K562 (cell line): ENCODE data around the gene SLMAP. TPM values are rescaled to one million over a fixed set of nuclear protein-coding genes. Genes with fewer than 3 reads are reported as not detected.
A peak's percentile ranks its signal among the peaks of the same experiment; 100 is the strongest.

ENCODE experiments used
- ATAC-seq: fragments of 200-7000 bp; cut with Tn5 transposase; 3 replicates; pipeline ENCODE4 v1.9.1; 2020; ENCODE audit warnings: moderate library complexity
- BruUV-seq: library from RNA; stranded (reverse); fragments of 400-500 nt; replicated peaks from 2 replicates; lab custom pipeline; 2021; lab: Mats Ljungman, UMichigan
- CTCF ChIA-PET: fragments of 300-600 bp; formaldehyde crosslinking; extraction: SDS; loops from one replicate; lab custom pipeline; 2021; ENCODE audit warnings: low intra/inter-chr PET ratio; lab: Yijun Ruan, JAX
- POLR2A ChIA-PET: fragments of 300-600, 350-650 bp; sonication (Branson Sonifier 250); formaldehyde crosslinking; extraction: SDS; loops from one replicate; lab custom pipeline; 2021; ENCODE audit warnings: antibody characterized with exemption, inconsistent platforms; lab: Yijun Ruan, JAX
- DNase-seq, 4 experiments: peaks; one replicate each; pipeline versions ENCODE4 v3.0.0 to v3.0.0-alpha.2; 2011 to 2018; ENCODE audit warnings: low spot score in 3 of 4, mixed read lengths in 3 of 4; ENCODE audit errors: extremely low read depth in 1 of 4
- FAIRE-seq: peaks from 2 replicates; lab custom pipeline; 2011; peaks lifted over from hg19 to GRCh38; lab: Jason Lieb, UNC
- H2AFZ ChIP-seq: 2 replicates; pipeline ENCODE4 v1.6.0; 2011; ENCODE audit warnings: low read depth, low read length, control low read depth, inconsistent platforms
- H3K27ac ChIP-seq: fragments of 200-600 bp; 3 replicates; pipeline ENCODE4 v1.8.0; 2011; ENCODE audit warnings: low read depth, mild to moderate bottlenecking, control low read depth, inconsistent platforms, low read length, moderate library complexity, mixed read lengths; ENCODE audit errors: extremely low read depth
- H3K27me3 ChIP-seq, 2 experiments: fragments of 300-600 bp in 1 of 2; 2 replicates in 1 of 2; 3 replicates in 1 of 2; pipeline versions ENCODE4 v1.6.0 to v1.8.0; 2011; ENCODE audit warnings: inconsistent platforms in 2 of 2, low read length in 2 of 2, mild to moderate bottlenecking in 1 of 2, mixed read lengths in 1 of 2, moderate library complexity in 1 of 2; ENCODE audit not compliant: control insufficient read depth in 2 of 2, insufficient read depth in 2 of 2
- H3K36me3 ChIP-seq: fragments of 300-600 bp; 3 replicates; pipeline ENCODE4 v1.8.0; 2011; ENCODE audit warnings: mild to moderate bottlenecking, low read length, inconsistent platforms; ENCODE audit not compliant: control insufficient read depth, insufficient read depth
- H3K4me1 ChIP-seq, 2 experiments: fragments of 200-600 bp in 1 of 2; replicated peaks in 1 of 2; 2 replicates in 1 of 2; 3 replicates in 1 of 2; pipeline versions ENCODE4 v1.5.1 to v1.8.0; 2011; ENCODE audit warnings: inconsistent platforms in 2 of 2, low read length in 2 of 2, mild to moderate bottlenecking in 1 of 2, mixed read lengths in 1 of 2, moderate library complexity in 1 of 2; ENCODE audit not compliant: control insufficient read depth in 2 of 2, insufficient read depth in 2 of 2
- H3K4me2 ChIP-seq: 2 replicates; pipeline ENCODE4 v1.6.1; 2011; ENCODE audit warnings: low read length, control low read depth, inconsistent platforms, mixed read lengths; ENCODE audit not compliant: insufficient read depth
- H3K4me3 ChIP-seq: fragments of 200-600 bp; sonication (generic), shearing (Covaris generic); 2 replicates; pipeline ENCODE4 v1.5.1; 2016; ENCODE audit warnings: control low read depth, inconsistent platforms
- H3K79me2 ChIP-seq: fragments of 200-600 bp; 3 replicates; pipeline ENCODE4 v1.8.0; 2011; ENCODE audit warnings: low read length, inconsistent platforms; ENCODE audit not compliant: control insufficient read depth, insufficient read depth
- H3K9ac ChIP-seq, 2 experiments: 2 replicates each; pipeline versions ENCODE4 v1.6.0 to v1.6.1; 2011; ENCODE audit warnings: low read depth in 2 of 2, low read length in 2 of 2, control low read depth in 1 of 2, inconsistent platforms in 1 of 2, mild to moderate bottlenecking in 1 of 2, mixed read lengths in 1 of 2; ENCODE audit not compliant: insufficient read depth in 1 of 2
- H3K9me1 ChIP-seq: one replicate; pipeline ENCODE4 v1.6.0; 2011; ENCODE audit warnings: inconsistent platforms, mild to moderate bottlenecking, low read length, moderate library complexity; ENCODE audit not compliant: control insufficient read depth, insufficient read depth
- H3K9me3 ChIP-seq: replicated peaks from 2 replicates; pipeline ENCODE4 v1.5.1; 2011; ENCODE audit warnings: low read depth, low read length, inconsistent platforms; ENCODE audit not compliant: control insufficient read depth, insufficient read depth
- H4K20me1 ChIP-seq: replicated peaks from 2 replicates; pipeline ENCODE4 v1.6.1; 2011; ENCODE audit warnings: low read length, inconsistent platforms, mixed read lengths; ENCODE audit not compliant: control insufficient read depth, insufficient read depth
- CREB1 ChIP-seq, 2 experiments: sonication (generic) in 1 of 2; formaldehyde crosslinking in 1 of 2; IDR thresholded peaks; 2 replicates each; pipeline versions ENCODE4 v1.6.1 to v1.8.0; 2012 to 2022; ENCODE audit warnings: inconsistent platforms in 1 of 2, mild to moderate bottlenecking in 1 of 2, missing genetic modification reagents in 1 of 2, moderate library complexity in 1 of 2
- DLX4 ChIP-seq: fragments of 250-450 bp; sonication (Bioruptor Pico); IDR thresholded peaks from 2 replicates; pipeline ENCODE4 v1.6.1; 2021; ENCODE audit warnings: mild to moderate bottlenecking
- ESRRA ChIP-seq: fragments of 450-650 bp; IDR thresholded peaks from 2 replicates; pipeline ENCODE4 v1.6.1; 2014; ENCODE audit warnings: low read depth, mild to moderate bottlenecking, moderate library complexity, borderline replicate concordance
- GABPA ChIP-seq: fragments of 200-800 bp; sonication (Bioruptor generic); conservative IDR thresholded peaks from 2 replicates; pipeline ENCODE4 v1.6.1; 2016; ENCODE audit warnings: low read depth, missing genetic modification characterization, missing compliant biosample characterization
- GTF2E2 ChIP-seq: fragments of 200-800 bp; sonication (Bioruptor generic); IDR thresholded peaks from 2 replicates; pipeline ENCODE4 v1.6.1; 2016; ENCODE audit warnings: missing genetic modification characterization, missing compliant biosample characterization
- HDAC1 ChIP-seq, 2 experiments: fragments of 450-650 bp; IDR thresholded peaks; 2 replicates each; pipeline ENCODE4 v1.6.1; 2016 to 2017; ENCODE audit warnings: inconsistent platforms in 1 of 2, mild to moderate bottlenecking in 1 of 2, moderate library complexity in 1 of 2
- L3MBTL2 ChIP-seq: fragments of 450-650 bp; IDR thresholded peaks from 2 replicates; pipeline ENCODE4 v1.6.1; 2016; ENCODE audit warnings: mild to moderate bottlenecking, moderate library complexity
- POLR2G ChIP-seq: fragments of 200-400 bp; formaldehyde crosslinking; IDR thresholded peaks from 2 replicates; pipeline ENCODE4 v1.6.1; 2017; ENCODE audit warnings: low read depth, mild to moderate bottlenecking, antibody characterized with exemption, low read length, moderate library complexity
- SMAD4 ChIP-seq: fragments of 250-450 bp; sonication (Bioruptor Pico); conservative IDR thresholded peaks from 2 replicates; pipeline ENCODE4 v1.8.0; 2021; ENCODE audit warnings: inconsistent platforms, mild to moderate bottlenecking, moderate library complexity
- ZNF134 ChIP-seq: fragments of 250-450 bp; sonication (Bioruptor Pico); conservative IDR thresholded peaks from 2 replicates; pipeline ENCODE4 v1.4.0; 2020
- ZNF24 ChIP-seq: fragments of 450-650 bp; IDR thresholded peaks from 2 replicates; pipeline ENCODE4 v1.6.1; 2016
- ZNF785 ChIP-seq: fragments of 250-450 bp; sonication (Bioruptor Pico); IDR thresholded peaks from 2 replicates; pipeline ENCODE4 v1.4.0; 2020; ENCODE audit warnings: mild to moderate bottlenecking
- WGBS: fragments of 100-300 bp; shearing (Covaris generic); methylation state at CpG from one replicate; pipeline ENCODE4 v1.1.6; 2016; ENCODE audit warnings: low coverage, mixed read lengths; ENCODE audit not compliant: insufficient coverage; ENCODE audit errors: missing lambda C conversion rate; 5-methylcytosine and 5-hydroxymethylcytosine counted together
- in situ Hi-C: fragments of 300-500 bp; cut with MboI; formaldehyde crosslinking; loops from 4 replicates; pipeline ENCODE4 v1.15.0; 2018; ENCODE audit warnings: inconsistent platforms, mixed read lengths
- intact Hi-C: fragments of 100-400 bp; cut with micrococcal nuclease; formaldehyde crosslinking; loops from 2 replicates; pipeline ENCODE4 v1.14.2; 2022
- polyA plus RNA-seq, 8 experiments: library from polyadenylated mRNA; depleted of rRNA in 4 of 8; stranded (reverse) in 5 of 8; unstranded in 3 of 8; fragments of >200 nt; fragmentation: Nextera tagmentation in 2 of 8; fragmentation: Illumina TruSeq in 1 of 8; extraction: Ambion mirVana in 2 of 8; extraction: Trizol in 1 of 8; gene quantifications; 2 replicates each; pipeline versions ENCODE4 v1.2.1 to v1.2.3, GENCODE V29; 2011 to 2014; ENCODE audit warnings: inconsistent platforms in 1 of 8, missing spikeins in 1 of 8
- total RNA-seq, 7 experiments: library from RNA; depleted of rRNA in 6 of 7; stranded (reverse); fragments of >200 nt in 6 of 7; fragmentation: Illumina TruSeq in 2 of 7; extraction: Trizol in 2 of 7; gene quantifications; 2 replicates each; pipeline versions ENCODE4 v1.2.1 to v1.2.3, GENCODE V29; 2011 to 2021; ENCODE audit warnings: low replicate concordance in 1 of 7
- TF ChIP-seq, protein P1 (sequence below), 3 experiments: fragments of 200-800 bp in 1 of 3; sonication (Bioruptor generic) in 1 of 3; sonication (generic) in 1 of 3; formaldehyde crosslinking in 1 of 3; IDR thresholded peaks; 2 replicates each; pipeline versions ENCODE4 v1.6.1 to v1.8.0; 2016 to 2022; ENCODE audit warnings: mild to moderate bottlenecking in 2 of 3, missing compliant biosample characterization in 2 of 3, missing genetic modification characterization in 2 of 3, missing genetic modification reagents in 1 of 3
- TF ChIP-seq, protein P2 (sequence below), 2 experiments: fragments of 450-650 bp in 1 of 2; IDR thresholded peaks; 2 replicates each; pipeline ENCODE4 v1.6.1; 2011 to 2017; ENCODE audit warnings: low read depth in 2 of 2, antibody characterized with exemption in 1 of 2, borderline replicate concordance in 1 of 2, low read length in 1 of 2, mild to moderate bottlenecking in 1 of 2, mixed read lengths in 1 of 2; ENCODE audit not compliant: control insufficient read depth in 1 of 2
- TF ChIP-seq, protein P3 (sequence below): fragments of 250-450 bp; sonication (Bioruptor Pico); IDR thresholded peaks from 2 replicates; pipeline ENCODE4 v1.8.0; 2021; ENCODE audit warnings: moderate library complexity, mild to moderate bottlenecking, inconsistent platforms

The SLMAP gene
- total and polyA plus RNA-seq, 9 of the 15 experiments (the other 6 are each of a cell fraction or from before 2014, with no cell fraction given): 12.1 to 50.7 (median 28.3) TPM

DNA sequence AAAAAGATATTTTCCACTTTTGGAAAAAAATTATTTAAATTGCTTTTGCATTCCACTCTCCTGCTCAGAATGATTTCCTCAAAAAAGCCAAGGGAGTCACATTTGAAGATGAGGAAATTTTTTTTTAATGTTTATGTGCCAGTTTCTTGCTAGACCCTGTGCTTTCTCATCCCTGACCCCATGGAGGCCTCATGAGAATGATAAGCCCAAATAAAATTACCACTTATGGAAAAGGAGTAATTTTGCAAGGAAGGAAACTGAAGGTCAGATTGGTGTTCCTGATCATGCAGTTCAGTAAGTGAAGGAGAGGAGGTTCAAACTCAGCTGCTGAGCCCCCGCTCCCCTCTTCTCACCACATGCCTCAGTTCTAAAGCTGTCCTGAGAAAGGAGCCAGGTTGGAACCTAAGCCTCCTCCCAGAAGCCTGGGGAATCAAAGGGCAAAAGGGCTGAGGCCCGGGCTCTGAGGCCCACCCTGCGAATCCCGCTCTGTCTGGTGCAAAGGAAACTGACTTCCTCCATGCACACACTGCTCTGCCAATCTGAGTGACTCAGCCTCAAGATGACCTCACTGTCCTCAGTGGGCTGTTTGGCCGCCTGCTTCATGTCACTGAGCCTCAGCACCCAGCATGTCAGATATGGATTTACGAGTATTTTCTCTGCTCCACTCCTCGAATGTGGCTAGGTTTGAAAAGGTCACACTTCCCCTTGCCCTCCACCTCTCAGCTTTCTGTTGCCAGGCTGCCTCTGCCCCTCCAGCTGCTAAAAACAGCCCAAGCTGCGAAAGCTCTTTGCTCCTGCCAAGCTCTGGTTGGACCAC, 195.2 kb downstream of the SLMAP start:
- Histone ChIP-seq H3K9me1 (no peaks in the 10 kb centered on the region), H3K27me3 (no peaks in the 10 kb centered on the region), H3K4me2 (peak overlapping the region; percentile 35), H2AFZ (peak overlapping the region; percentile 87), H3K36me3 (no peaks in the 10 kb centered on the region), H3K9ac (peak overlapping the region; percentile 54 to 88), H4K20me1 (no peaks in the 10 kb centered on the region), H3K9me3 (no peaks in the 10 kb centered on the region), H3K79me2 (no peaks in the 10 kb centered on the region), H3K27ac (peak overlapping the region; percentile 84; the same call in 2 of the 3 replicates), H3K4me3 (no peak overlapping the region), H3K4me1 (peaks cover 12 to 19% of the 10 kb centered on the region in 2 experiments; a peak in 4 of 5 replicates)
- peak; percentile 95 for FAIRE-seq
- BruUV-seq: no TSS peak
- POLR2A ChIA-PET: interaction anchor here (0.7 to 1.9 kb wide), 6 partner anchors 9 to 120 kb away, joined by 3 to 5 read pairs (median 4); no protein-coding TSS in a partner anchor
- ATAC-seq: peak; percentile 89
- in situ Hi-C loops: no loop called here
- intact Hi-C loops: no loop called here
- peak; percentile 32 to 82 (median 52) for DNase-seq
- CTCF ChIA-PET: no interaction called here
- WGBS: 11% methylated on average over 8 of the region's 8 CpGs
- peak; percentile 68; the same call in 1 of the 2 replicates for TF ChIP-seq GTF2E2 (tag)
- no peak for TF ChIP-seq CREB1 (IDR thresholded peaks at IDR 0.05)
- TF ChIP-seq CREB1 (CRISPR knock-in tag; IDR thresholded peaks at IDR 0.05): no peak
- TF ChIP-seq SMAD4 (CRISPR knock-in tag): peak; percentile 49; the same call in 1 of the 2 replicates
- peak; percentile 30 for TF ChIP-seq L3MBTL2
- TF ChIP-seq HDAC1 (IDR thresholded peaks at IDR 0.05): peak in 1 of 2 experiments; percentile 56; a peak in 2 of 4 replicates
- TF ChIP-seq GABPA: no peak; the same call in 1 of the 2 replicates
- peak; percentile 39; the same call in 1 of the 2 replicates for TF ChIP-seq ESRRA
- TF ChIP-seq ZNF134 (CRISPR knock-in tag): no peak
- TF ChIP-seq, protein P1, sequence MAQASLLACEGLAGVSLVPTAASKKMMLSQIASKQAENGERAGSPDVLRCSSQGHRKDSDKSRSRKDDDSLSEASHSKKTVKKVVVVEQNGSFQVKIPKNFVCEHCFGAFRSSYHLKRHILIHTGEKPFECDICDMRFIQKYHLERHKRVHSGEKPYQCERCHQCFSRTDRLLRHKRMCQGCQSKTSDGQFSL (CRISPR knock-in tag; IDR thresholded peaks at IDR 0.05): no peak
- TF ChIP-seq, protein P1 (tag; IDR thresholded peaks at IDR 0.05): no peak
- TF ChIP-seq, protein P2, sequence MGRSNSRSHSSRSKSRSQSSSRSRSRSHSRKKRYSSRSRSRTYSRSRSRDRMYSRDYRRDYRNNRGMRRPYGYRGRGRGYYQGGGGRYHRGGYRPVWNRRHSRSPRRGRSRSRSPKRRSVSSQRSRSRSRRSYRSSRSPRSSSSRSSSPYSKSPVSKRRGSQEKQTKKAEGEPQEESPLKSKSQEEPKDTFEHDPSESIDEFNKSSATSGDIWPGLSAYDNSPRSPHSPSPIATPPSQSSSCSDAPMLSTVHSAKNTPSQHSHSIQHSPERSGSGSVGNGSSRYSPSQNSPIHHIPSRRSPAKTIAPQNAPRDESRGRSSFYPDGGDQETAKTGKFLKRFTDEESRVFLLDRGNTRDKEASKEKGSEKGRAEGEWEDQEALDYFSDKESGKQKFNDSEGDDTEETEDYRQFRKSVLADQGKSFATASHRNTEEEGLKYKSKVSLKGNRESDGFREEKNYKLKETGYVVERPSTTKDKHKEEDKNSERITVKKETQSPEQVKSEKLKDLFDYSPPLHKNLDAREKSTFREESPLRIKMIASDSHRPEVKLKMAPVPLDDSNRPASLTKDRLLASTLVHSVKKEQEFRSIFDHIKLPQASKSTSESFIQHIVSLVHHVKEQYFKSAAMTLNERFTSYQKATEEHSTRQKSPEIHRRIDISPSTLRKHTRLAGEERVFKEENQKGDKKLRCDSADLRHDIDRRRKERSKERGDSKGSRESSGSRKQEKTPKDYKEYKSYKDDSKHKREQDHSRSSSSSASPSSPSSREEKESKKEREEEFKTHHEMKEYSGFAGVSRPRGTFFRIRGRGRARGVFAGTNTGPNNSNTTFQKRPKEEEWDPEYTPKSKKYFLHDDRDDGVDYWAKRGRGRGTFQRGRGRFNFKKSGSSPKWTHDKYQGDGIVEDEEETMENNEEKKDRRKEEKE (IDR thresholded peaks at IDR 0.05; ENCODE audit: borderline replicate concordance in 1 of 2, control insufficient read depth in 1 of 2, low read depth in 2 of 2, low read length in 1 of 2): no peak
- TF ChIP-seq POLR2G: 0 out of 2 replicates have a peak, but pooled peaks have one; percentile 33
- TF ChIP-seq ZNF785 (CRISPR knock-in tag): no peak
- TF ChIP-seq, protein P3, sequence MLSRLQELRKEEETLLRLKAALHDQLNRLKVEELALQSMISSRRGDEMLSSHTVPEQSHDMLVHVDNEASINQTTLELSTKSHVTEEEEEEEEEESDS (CRISPR knock-in tag): no peak
- TF ChIP-seq DLX4 (CRISPR knock-in tag): no peak
- no peak for TF ChIP-seq ZNF24
